SK-N-SH (cell line): ENCODE results near the gene CASKIN2. TPM values are rescaled to one million over a fixed set of nuclear protein-coding genes. Genes with fewer than 3 reads are reported as not detected.

Experiments used
- CTCF ChIA-PET: fragments of 300-600, 350-600 bp; formaldehyde crosslinking; extraction: SDS; loops from one replicate; lab custom pipeline; 2021; lab: Yijun Ruan, JAX
- POLR2A ChIA-PET: fragments of 350-600 bp; sonication (Branson Sonifier 250); formaldehyde crosslinking; extraction: SDS; loops from one replicate; lab custom pipeline; 2020; ENCODE audit warnings: antibody characterized with exemption, inconsistent platforms; lab: Yijun Ruan, JAX
- DNase-seq: peaks from one replicate; pipeline ENCODE4 v3.0.0; 2012
- H2AFZ ChIP-seq: fragments of 200-600 bp; sonication (generic); 2 replicates; pipeline ENCODE4 v1.8.1; 2016; ENCODE audit warnings: antibody characterized with exemption, mild to moderate bottlenecking, low read depth
- H3F3A ChIP-seq: fragments of 200-600 bp; sonication (generic); replicated peaks from 2 replicates; pipeline ENCODE3; 2016; ENCODE audit warnings: antibody characterized with exemption, mild to moderate bottlenecking; ENCODE audit not compliant: insufficient read depth
- H3K27ac ChIP-seq, 2 experiments: fragments of 200-500 bp in 1 of 2; fragments of 200-600 bp in 1 of 2; sonication (Bioruptor generic) in 1 of 2; sonication (generic), shearing (Covaris generic) in 1 of 2; 2 replicates each; pipeline versions ENCODE4 v1.5.1 to v1.6.1; 2014 to 2016; ENCODE audit warnings: low read depth in 2 of 2, inconsistent platforms in 1 of 2, low read length in 1 of 2, mild to moderate bottlenecking in 1 of 2, mixed read lengths in 1 of 2
- H3K27me3 ChIP-seq: fragments of 200-600 bp; sonication (generic), shearing (Covaris generic); 2 replicates; pipeline ENCODE4 v1.6.1; 2016; ENCODE audit warnings: mixed run types; ENCODE audit not compliant: insufficient read depth
- H3K36me3 ChIP-seq, 2 experiments: fragments of 200-500 bp in 1 of 2; fragments of 200-600 bp in 1 of 2; sonication (Bioruptor generic) in 1 of 2; sonication (generic) in 1 of 2; replicated peaks in 1 of 2; 2 replicates each; pipeline versions ENCODE3 to v1.5.1; 2014 to 2016; ENCODE audit warnings: low read length in 1 of 2, mild to moderate bottlenecking in 1 of 2; ENCODE audit not compliant: insufficient read depth in 2 of 2, control insufficient read depth in 1 of 2
- H3K4me1 ChIP-seq, 2 experiments: fragments of 200-500 bp in 1 of 2; fragments of 200-600 bp in 1 of 2; sonication (Bioruptor generic) in 1 of 2; sonication (generic), shearing (Covaris generic) in 1 of 2; 2 replicates each; pipeline versions ENCODE4 v1.5.1 to v1.6.1; 2014 to 2016; ENCODE audit warnings: low read depth in 1 of 2, low read length in 1 of 2, mixed run types in 1 of 2; ENCODE audit not compliant: insufficient read depth in 2 of 2, control insufficient read depth in 1 of 2
- H3K4me2 ChIP-seq: fragments of 200-600 bp; sonication (generic), shearing (Covaris generic); 2 replicates; pipeline ENCODE4 v1.6.1; 2017; ENCODE audit warnings: mixed run types
- H3K4me3 ChIP-seq, 2 experiments: fragments of 200-500 bp in 1 of 2; fragments of 200-600 bp in 1 of 2; sonication (Bioruptor generic) in 1 of 2; sonication (generic), shearing (Covaris generic) in 1 of 2; 2 replicates each; pipeline versions ENCODE4 v1.5.1 to v1.8.1; 2014 to 2016; ENCODE audit warnings: low read depth in 2 of 2, inconsistent platforms in 1 of 2, low read length in 1 of 2, mild to moderate bottlenecking in 1 of 2, mixed read lengths in 1 of 2, moderate library complexity in 1 of 2
- H3K79me2 ChIP-seq: fragments of 200-600 bp; sonication (generic); 2 replicates; pipeline ENCODE4 v1.8.1; 2017; ENCODE audit warnings: mild to moderate bottlenecking; ENCODE audit not compliant: insufficient read depth
- H3K9ac ChIP-seq: fragments of 200-600 bp; sonication (generic); 2 replicates; pipeline ENCODE4 v1.6.1; 2017; ENCODE audit warnings: mixed run types
- H3K9me2 ChIP-seq: fragments of 200-600 bp; sonication (generic); 2 replicates; pipeline ENCODE4 v1.6.1; 2017; ENCODE audit warnings: mixed run types
- H3K9me3 ChIP-seq: fragments of 200-600 bp; sonication (generic); 2 replicates; pipeline ENCODE4 v1.6.1; 2017; ENCODE audit warnings: mixed run types, mild to moderate bottlenecking, moderate library complexity
- H4K20me1 ChIP-seq: fragments of 200-600 bp; sonication (generic); 2 replicates; pipeline ENCODE4 v1.6.1; 2017; ENCODE audit warnings: mild to moderate bottlenecking, mixed run types; ENCODE audit not compliant: insufficient read depth
- CHD2 ChIP-seq: fragments of 150-350 bp; IDR thresholded peaks from 2 replicates; pipeline ENCODE4 v1.6.1; 2018; ENCODE audit warnings: low read length; ENCODE audit not compliant: partially characterized antibody
- ELF1 ChIP-seq: IDR thresholded peaks from 2 replicates; pipeline ENCODE4 v1.4.0; 2012
- EP300 ChIP-seq, 2 experiments: IDR thresholded peaks; 2 replicates each; pipeline versions ENCODE4 v1.4.0 to v1.6.1; 2012; ENCODE audit warnings: borderline replicate concordance in 1 of 2, low read depth in 1 of 2, low read length in 1 of 2
- FOSL2 ChIP-seq: IDR thresholded peaks from 2 replicates; pipeline ENCODE4 v1.4.0; 2012; ENCODE audit warnings: low read depth, mild to moderate bottlenecking, moderate library complexity, borderline replicate concordance
- FOXM1 ChIP-seq: IDR thresholded peaks from 2 replicates; pipeline ENCODE4 v1.4.0; 2012; ENCODE audit warnings: low read depth, mild to moderate bottlenecking
- GATA2 ChIP-seq: sonication (generic); formaldehyde crosslinking; IDR thresholded peaks from 2 replicates; pipeline ENCODE4 v1.5.0; 2020; ENCODE audit warnings: mild to moderate bottlenecking, missing genetic modification reagents
- IRF3 ChIP-seq: fragments of 150-350 bp; IDR thresholded peaks from 2 replicates; pipeline ENCODE4 v1.6.1; 2016; ENCODE audit warnings: mild to moderate bottlenecking, low read depth, low read length
- NFIC ChIP-seq: IDR thresholded peaks from 2 replicates; pipeline ENCODE4 v1.4.0; 2012; ENCODE audit warnings: borderline replicate concordance
- RAD21 ChIP-seq: IDR thresholded peaks from 2 replicates; pipeline ENCODE4 v1.6.1; 2012; ENCODE audit warnings: mild to moderate bottlenecking, low read length
- RFX5 ChIP-seq: IDR thresholded peaks from 2 replicates; pipeline ENCODE4 v1.6.1; 2012; ENCODE audit warnings: mild to moderate bottlenecking, improper control_type of control experiment, low read length
- RXRA ChIP-seq: IDR thresholded peaks from 2 replicates; pipeline ENCODE4 v1.4.0; 2012; ENCODE audit warnings: low read depth, mild to moderate bottlenecking, borderline replicate concordance
- SMC3 ChIP-seq: IDR thresholded peaks from 2 replicates; pipeline ENCODE4 v1.6.1; 2012; ENCODE audit warnings: low read depth, low read length, improper control_type of control experiment
- TAF1 ChIP-seq: IDR thresholded peaks from 2 replicates; pipeline ENCODE4 v1.6.1; 2012; ENCODE audit warnings: low read depth, mild to moderate bottlenecking, low read length, moderate library complexity, borderline replicate concordance
- TCF12 ChIP-seq: IDR thresholded peaks from 2 replicates; pipeline ENCODE4 v1.4.0; 2012
- TEAD4 ChIP-seq: IDR thresholded peaks from 2 replicates; pipeline ENCODE4 v1.4.0; 2012; ENCODE audit warnings: mild to moderate bottlenecking, borderline replicate concordance; ENCODE audit not compliant: insufficient read depth
- YY1 ChIP-seq: IDR thresholded peaks from 2 replicates; pipeline ENCODE4 v1.4.0; 2012; ENCODE audit warnings: low read depth, mild to moderate bottlenecking
- ZBTB33 ChIP-seq: IDR thresholded peaks from 2 replicates; pipeline ENCODE4 v1.4.0; 2012; ENCODE audit warnings: low read depth, borderline replicate concordance
- WGBS: methylation state at CpG from one replicate; pipeline ENCODE4 v1.1.6; 2017; ENCODE audit warnings: low lambda C conversion rate; 5-methylcytosine and 5-hydroxymethylcytosine counted together
- polyA plus RNA-seq, 3 experiments: library from polyadenylated mRNA; depleted of rRNA; stranded (reverse); fragments of >200 nt; gene quantifications; 2 replicates each; pipeline ENCODE4 v1.2.3, GENCODE V29; 2012

The CASKIN2 gene
- polyA plus RNA-seq, 1 of the 3 experiments (the other 2 are of a cell fraction) = 6.5 TPM

- Histone ChIP-seq H3K27me3 (no peaks in the 10 kb centered on the region), H3K9me3 (no peaks in the 10 kb centered on the region), H3K36me3 (no peaks in the 10 kb centered on the region), H2AFZ (no peak overlapping the region), H3F3A (no peaks in the 10 kb centered on the region), H3K27ac (no peak overlapping the region), H3K4me1 (peaks cover 4 to 19% of the 10 kb centered on the region in 2 experiments; a peak in 1 of 4 replicates), H3K4me2 (no peak overlapping the region), H3K9ac (no peak overlapping the region), H3K4me3 (no peak overlapping the region), H3K9me2 (no peaks in the 10 kb centered on the region), H3K79me2 (no peaks in the 10 kb centered on the region), H4K20me1 (no peaks in the 10 kb centered on the region)
- 95% methylated on average over 20 of the region's 21 CpGs for WGBS
- DNase-seq = no peak
- TF ChIP-seq RAD21 = no peak
- POLR2A ChIA-PET = no interaction called here
- CTCF ChIA-PET = no interaction called here
These were observed 40.4 kb upstream of the CASKIN2 start for GRCh38 chr17:75555679-75556153.

- no peak overlapping the region for H3K4me3 ChIP-seq
- H4K20me1 ChIP-seq = no peaks in the 10 kb centered on the region
- H3K9me2 ChIP-seq = no peaks in the 10 kb centered on the region
- H3K27me3 ChIP-seq = no peaks in the 10 kb centered on the region
- DNase-seq = no peak
- no peak overlapping the region for H3K27ac ChIP-seq
- peaks cover 4 to 19% of the 10 kb centered on the region in 2 experiments; a peak in 1 of 4 replicates for H3K4me1 ChIP-seq
- POLR2A ChIA-PET = no interaction called here
- no peak for TF ChIP-seq TEAD4
- TF ChIP-seq CHD2 = no peak
- no peak for TF ChIP-seq ZBTB33
- WGBS = 88% methylated on average over 8 of the region's 8 CpGs
- H3K9me3 ChIP-seq = no peaks in the 10 kb centered on the region
- no peaks in the 10 kb centered on the region for H3K79me2 ChIP-seq
- H2AFZ ChIP-seq = no peak overlapping the region
- no peak overlapping the region for H3K4me2 ChIP-seq
- no peaks in the 10 kb centered on the region for H3F3A ChIP-seq
- H3K36me3 ChIP-seq = no peaks in the 10 kb centered on the region
- no peak overlapping the region for H3K9ac ChIP-seq
- CTCF ChIA-PET = interaction anchor here (1.0 to 3.2 kb wide), 7 partner anchors 9 to 73 kb away, joined by 3 to 11 read pairs (median 3); partner anchors contain the start of gene TSEN54
These were observed 38.2 kb upstream of the CASKIN2 start for GRCh38 chr17:75553295-75554110.

GRCh38 chr17:75552425-75553294 is 37.3 kb upstream of the CASKIN2 start:
- Histone ChIP-seq H3K79me2 (no peaks in the 10 kb centered on the region), H3K9ac (no peak overlapping the region), H3K36me3 (no peaks in the 10 kb centered on the region), H3K4me2 (no peak overlapping the region), H3K4me3 (no peak overlapping the region), H3K4me1 (peaks cover 4 to 11% of the 10 kb centered on the region in 2 experiments; a peak in 1 of 4 replicates), H3F3A (no peaks in the 10 kb centered on the region), H3K27me3 (no peaks in the 10 kb centered on the region), H3K9me2 (no peaks in the 10 kb centered on the region), H4K20me1 (no peaks in the 10 kb centered on the region), H3K9me3 (no peaks in the 10 kb centered on the region), H3K27ac (no peak overlapping the region), H2AFZ (no peak overlapping the region)
- TF ChIP-seq YY1 = no peak
- TF ChIP-seq RXRA = no peak
- TF ChIP-seq TAF1 = no peak
- TF ChIP-seq IRF3 = no peak
- TF ChIP-seq RFX5 = no peak
- no peak for TF ChIP-seq FOXM1
- no peak for TF ChIP-seq FOSL2
- TF ChIP-seq CHD2 = no peak
- no peak for TF ChIP-seq ELF1
- no peak for TF ChIP-seq NFIC
- TF ChIP-seq TCF12 = no peak
- no peak for TF ChIP-seq EP300 (IDR thresholded peaks at IDR 0.05; ENCODE audit: borderline replicate concordance in 1 of 2, low read depth in 1 of 2, low read length in 1 of 2)
- TF ChIP-seq SMC3 = no peak
- TF ChIP-seq GATA2 (CRISPR knock-in tag) = no peak
- CTCF ChIA-PET = interaction anchor here (1.0 to 3.2 kb wide), 9 partner anchors 8 to 73 kb away, joined by 3 to 11 read pairs (median 3); partner anchors contain the start of gene TSEN54
- no peak for DNase-seq
- POLR2A ChIA-PET = no interaction called here
- 86% methylated on average over 12 of the region's 14 CpGs for WGBS
